Ureter (tissue), 1 donor: ENCODE measurements around the gene HOXA4. TPM values are rescaled to one million over a fixed set of nuclear protein-coding genes. Genes with fewer than 3 reads are reported as not detected.

Experiments
- DNase-seq: peaks from one replicate; pipeline ENCODE4 v3.0.0-alpha.2; 2020; ENCODE audit warnings: low spot score
- total RNA-seq: library from RNA; stranded (reverse); gene quantifications from one replicate; pipeline ENCODE4 v1.2.4, GENCODE V29; 2023
- donor health status: DM: yes; HTN: yes; CAD: no.

The HOXA4 gene
- total RNA-seq, 1 donor from 2014 or later: 9.4 TPM

GRCh38 chr7:27105301-27106031, 25.1 kb downstream of the HOXA4 start:
- DNase-seq: no peak

GRCh38 chr7:27104341-27105058, 26.1 kb downstream of the HOXA4 start:
- no peak for DNase-seq

- no peak for DNase-seq
Measured at GRCh38 chr7:27103489-27104226, 26.9 kb downstream of the HOXA4 start.

GRCh38 chr7:27102581-27103442, 27.7 kb downstream of the HOXA4 start, which contains the start of gene HOXA2:
HOXA2 (minus strand) TSS chr7:27102683; CDS start chr7:27102500, 183 bp downstream.
- no peak for DNase-seq

GRCh38 chr7:27101957-27102580, 28.5 kb downstream of the HOXA4 start:
- no peak for DNase-seq

GRCh38 chr7:27101171-27101956, 29.2 kb downstream of the HOXA4 start:
- DNase-seq: no peak

- DNase-seq: no peak
Measured at GRCh38 chr7:27100694-27101170, 29.8 kb downstream of the HOXA4 start.

GRCh38 chr7:27099453-27100370, 30.8 kb downstream of the HOXA4 start:
- no peak for DNase-seq

GRCh38 chr7:27098578-27099451, 31.7 kb downstream of the HOXA4 start:
- DNase-seq: no peak

GRCh38 chr7:27097686-27098577, 32.6 kb downstream of the HOXA4 start:
- no peak for DNase-seq

- DNase-seq: no peak
Measured at GRCh38 chr7:27096768-27097514, 33.6 kb downstream of the HOXA4 start.

- DNase-seq: peak; percentile 92
Measured at GRCh38 chr7:27095897-27096767, 34.4 kb downstream of the HOXA4 start, which contains the start of gene HOXA1. HOXA1 (minus strand) TSS chr7:27096000; CDS start chr7:27095912, 88 bp downstream.

GRCh38 chr7:27095050-27095896, 35.3 kb downstream of the HOXA4 start:
- DNase-seq: no peak
